GM18873 (cell line): ENCODE results near the gene PRKN.

Experiments
- ATAC-seq: cut with Tn5 transposase; IDR thresholded peaks from one replicate; pipeline ENCODE4 v1.9.1; 2021; ENCODE audit warnings: mild to moderate bottlenecking, moderate library complexity, moderate number of reproducible peaks; ENCODE audit not compliant: unreplicated experiment, low FRiP score

The PRKN gene

GRCh38 chr6:162029873-162030576, 697.5 kb downstream of the PRKN start:
- no peak for ATAC-seq

GRCh38 chr6:162026843-162027242, 700.7 kb downstream of the PRKN start:
- ATAC-seq = no peak

- ATAC-seq = no peak
Observed at GRCh38 chr6:162026031-162026430, 701.5 kb downstream of the PRKN start.

- ATAC-seq = no peak
Observed at GRCh38 chr6:162019349-162019748, 708.2 kb downstream of the PRKN start.

GRCh38 chr6:162017536-162017935, 710.0 kb downstream of the PRKN start:
- no peak for ATAC-seq

GRCh38 chr6:162014069-162014811, 713.3 kb downstream of the PRKN start:
- no peak for ATAC-seq

- no peak for ATAC-seq
Observed at GRCh38 chr6:162005372-162005771, 722.2 kb downstream of the PRKN start.

GRCh38 chr6:161996783-161997182, 730.8 kb downstream of the PRKN start:
- ATAC-seq = no peak

GRCh38 chr6:161985876-161986423, 741.6 kb downstream of the PRKN start:
- ATAC-seq = no peak

- no peak for ATAC-seq
Observed at GRCh38 chr6:161984713-161985112, 742.9 kb downstream of the PRKN start.

- no peak for ATAC-seq
Observed at GRCh38 chr6:161976553-161976952, 751.0 kb downstream of the PRKN start.

GRCh38 chr6:161973064-161973463, 754.5 kb downstream of the PRKN start:
- ATAC-seq = no peak

- no peak for ATAC-seq
Observed at GRCh38 chr6:161971043-161971442, 756.5 kb downstream of the PRKN start.

GRCh38 chr6:161963634-161964234, 763.8 kb downstream of the PRKN start:
- no peak for ATAC-seq

GRCh38 chr6:161963181-161963580, 764.4 kb downstream of the PRKN start:
- no peak for ATAC-seq

- no peak for ATAC-seq
Observed at GRCh38 chr6:161961796-161962195, 765.8 kb downstream of the PRKN start.

- no peak for ATAC-seq
Observed at GRCh38 chr6:161961046-161961445, 766.5 kb downstream of the PRKN start.

- no peak for ATAC-seq
Observed at GRCh38 chr6:161959072-161959471, 768.5 kb downstream of the PRKN start.

GRCh38 chr6:161956082-161956481, 771.5 kb downstream of the PRKN start:
- ATAC-seq = no peak

GRCh38 chr6:161954699-161955276, 772.8 kb downstream of the PRKN start:
- ATAC-seq = no peak

- ATAC-seq = no peak
Observed at GRCh38 chr6:161954077-161954476, 773.5 kb downstream of the PRKN start.
